SIG-M5 treated with dmso at 0.1 percent for 504 hours (cell line): ENCODE measurements around the gene LRTM2.
"Not testable (repeated sequence)": the region's sequence is repeated elsewhere in the genome, so short reads cannot be mapped to it uniquely, and the experiment has no call there.

Source experiments
- DNase-seq: peaks from one replicate; lab custom pipeline; 2025; ENCODE audit not compliant: unreplicated experiment; lab: John Stamatoyannopoulos, UW

LRTM2 gene

DNA sequence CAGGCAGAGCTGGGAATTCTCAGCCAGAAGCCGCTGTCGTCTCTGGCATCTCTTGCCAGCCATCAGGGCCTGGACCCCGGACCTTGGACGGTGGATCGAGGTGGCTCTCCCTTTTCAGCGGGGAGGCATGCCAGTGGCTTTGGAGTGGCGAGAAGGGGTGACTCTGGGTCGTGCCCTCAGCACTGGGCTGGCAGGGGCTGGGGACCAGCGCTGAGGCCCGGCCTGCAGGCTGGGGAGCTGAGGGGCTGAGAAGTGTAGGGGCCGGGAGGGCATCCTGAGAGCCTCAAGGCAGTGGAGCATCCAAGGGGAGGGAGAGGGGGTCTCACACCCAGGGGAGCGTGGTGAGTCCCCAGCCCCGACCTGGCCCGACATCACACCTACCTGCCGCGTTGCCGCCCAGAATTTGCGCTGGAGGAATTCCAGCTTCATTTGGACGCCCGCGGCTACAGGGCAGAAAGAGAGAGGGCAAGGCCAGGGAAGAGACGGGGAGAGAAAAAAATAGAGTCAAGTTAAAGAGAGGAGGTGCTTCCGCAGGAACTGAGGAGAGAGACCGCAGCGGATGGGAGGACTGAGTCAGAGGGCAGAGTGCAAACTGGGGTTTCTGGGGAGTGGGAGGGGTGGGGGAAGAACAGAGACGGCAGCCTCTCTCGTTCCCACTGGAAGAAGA lies 9.0 kb upstream of the LRTM2 start:
- peak; percentile 97 for DNase-seq

DNA sequence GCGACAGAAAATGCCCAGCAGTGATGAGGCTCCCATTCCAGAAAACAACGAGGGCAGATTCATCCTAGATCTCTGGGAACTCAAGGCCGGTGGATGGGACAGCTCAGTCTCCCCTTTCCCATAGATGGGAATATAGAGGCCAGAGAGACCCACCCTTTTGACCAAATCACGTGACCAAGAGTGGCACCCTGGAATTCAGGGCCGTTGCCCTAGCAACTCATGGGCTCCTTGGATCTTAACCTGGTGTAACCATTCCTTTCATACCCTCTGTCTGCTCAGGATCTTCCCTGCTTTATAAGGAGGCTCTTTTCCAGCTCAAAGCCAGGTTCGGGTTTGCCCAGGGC lies 8.4 kb upstream of the LRTM2 start:
- DNase-seq = peak; percentile 80

DNA sequence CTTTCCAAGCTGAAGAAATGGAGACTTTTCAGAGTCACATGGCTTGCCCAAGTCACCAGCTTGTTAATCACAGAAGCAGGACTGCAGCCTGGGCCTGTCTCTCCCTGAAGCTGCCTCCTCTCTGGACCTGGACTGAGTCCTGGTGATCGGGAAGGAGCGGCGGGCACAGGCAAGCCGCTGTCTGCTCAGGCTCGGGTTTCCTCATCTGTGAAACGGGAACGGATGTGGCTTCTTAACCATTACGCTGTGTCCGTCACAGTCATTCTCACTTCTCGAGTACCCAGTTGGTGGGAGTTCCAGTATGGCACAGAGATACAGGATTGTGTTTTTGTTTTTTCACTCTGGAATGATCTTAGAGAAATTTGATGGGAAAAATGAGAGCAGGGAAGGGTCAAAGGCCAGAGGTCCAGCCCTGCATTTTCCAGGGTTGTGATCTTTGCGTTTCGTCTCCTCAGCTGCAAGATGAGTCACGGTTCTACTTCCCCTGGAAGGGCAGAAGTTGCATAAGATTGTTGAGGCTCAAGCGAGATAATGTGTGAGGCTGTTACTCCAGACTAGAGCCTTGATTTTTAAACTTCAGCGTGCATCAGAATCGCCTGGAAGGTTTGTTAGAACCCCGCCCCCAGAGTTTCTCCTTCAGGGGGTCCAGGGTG lies 7.6 kb upstream of the LRTM2 start:
- DNase-seq = peak; percentile 96

DNA sequence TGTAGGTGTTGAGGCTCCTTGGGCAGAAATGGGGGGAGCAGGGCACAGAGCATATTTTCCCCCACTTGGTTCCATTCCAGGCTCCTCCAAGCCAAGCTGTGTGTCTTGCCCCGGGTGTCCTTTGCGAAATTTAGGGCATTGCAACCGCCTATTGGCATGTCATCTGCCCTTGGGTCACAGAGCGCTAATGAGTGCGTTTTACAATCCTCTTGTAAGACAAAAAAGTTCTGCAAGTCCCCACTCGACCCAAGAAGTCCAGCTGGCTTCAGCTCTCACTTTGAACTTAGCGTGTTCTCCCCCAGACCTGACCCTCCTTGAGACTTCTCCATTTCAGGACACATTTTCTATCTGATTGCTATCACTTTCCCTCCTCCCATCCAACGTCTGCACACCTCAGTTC lies 6.1 kb upstream of the LRTM2 start:
- peak; percentile 57 for DNase-seq

DNA sequence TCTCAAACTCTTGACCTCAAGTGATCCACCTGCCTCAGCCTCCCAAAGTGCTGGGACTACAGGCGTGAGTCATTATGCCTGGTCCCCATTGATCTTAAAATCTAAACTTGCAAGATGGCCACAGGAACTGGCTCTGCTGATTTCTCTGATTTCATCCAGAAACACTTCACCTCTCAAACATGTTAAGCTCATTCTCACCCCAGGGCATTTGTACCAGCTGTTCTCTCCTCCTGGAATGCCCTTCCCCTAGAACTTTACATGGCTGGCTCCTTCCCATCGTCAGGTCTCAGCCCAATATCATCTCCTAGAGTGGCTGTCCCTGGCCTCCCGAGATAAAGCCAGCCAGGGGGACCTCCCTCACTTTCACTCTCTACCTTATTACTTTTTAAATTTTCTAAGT lies 5.3 kb upstream of the LRTM2 start:
- DNase-seq = no peak

DNA sequence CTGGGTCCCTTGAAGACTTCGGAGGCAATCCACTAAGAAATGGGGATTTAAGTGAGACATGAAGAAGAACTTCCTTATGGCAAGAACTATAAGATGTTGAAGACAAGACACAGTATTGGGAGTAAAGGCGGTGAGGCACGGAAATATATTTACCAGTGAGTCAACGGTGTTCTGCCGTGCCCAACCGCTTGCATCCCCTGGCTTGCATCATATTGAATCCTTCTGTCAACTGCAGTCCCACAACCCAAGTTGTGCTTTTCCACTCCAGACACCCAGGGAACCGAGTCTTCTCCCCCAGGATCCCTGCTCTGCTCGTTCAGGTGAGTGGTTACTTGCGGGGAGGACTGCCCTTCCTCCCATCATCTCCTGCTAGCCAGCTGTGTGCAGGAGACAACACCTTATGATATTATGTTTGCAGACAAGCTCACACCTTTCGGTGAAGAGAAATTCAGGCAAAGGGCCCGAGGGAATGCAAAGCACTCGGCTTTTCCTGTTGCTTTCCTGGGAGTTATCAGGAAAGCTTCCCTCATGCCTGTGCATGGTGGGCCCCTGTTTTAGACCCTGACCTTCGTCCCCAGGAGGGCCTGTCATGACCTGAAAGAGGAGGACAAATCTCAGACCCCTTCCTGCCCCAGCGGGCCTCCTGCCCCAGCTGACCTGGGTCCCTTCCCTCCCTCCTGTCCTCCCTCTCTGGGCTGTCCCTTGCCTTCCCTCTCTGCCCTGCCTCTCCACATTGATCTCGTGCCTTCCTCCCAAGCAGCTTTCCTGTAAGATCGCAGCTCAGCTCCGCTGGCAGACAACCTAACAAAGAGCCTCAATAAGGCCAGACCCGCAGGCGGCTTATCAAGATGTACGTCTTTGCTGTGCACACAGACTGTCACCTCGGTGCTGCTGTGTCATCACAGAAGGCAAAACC lies 4.3 kb upstream of the LRTM2 start:
- peak; percentile 80 for DNase-seq

DNA sequence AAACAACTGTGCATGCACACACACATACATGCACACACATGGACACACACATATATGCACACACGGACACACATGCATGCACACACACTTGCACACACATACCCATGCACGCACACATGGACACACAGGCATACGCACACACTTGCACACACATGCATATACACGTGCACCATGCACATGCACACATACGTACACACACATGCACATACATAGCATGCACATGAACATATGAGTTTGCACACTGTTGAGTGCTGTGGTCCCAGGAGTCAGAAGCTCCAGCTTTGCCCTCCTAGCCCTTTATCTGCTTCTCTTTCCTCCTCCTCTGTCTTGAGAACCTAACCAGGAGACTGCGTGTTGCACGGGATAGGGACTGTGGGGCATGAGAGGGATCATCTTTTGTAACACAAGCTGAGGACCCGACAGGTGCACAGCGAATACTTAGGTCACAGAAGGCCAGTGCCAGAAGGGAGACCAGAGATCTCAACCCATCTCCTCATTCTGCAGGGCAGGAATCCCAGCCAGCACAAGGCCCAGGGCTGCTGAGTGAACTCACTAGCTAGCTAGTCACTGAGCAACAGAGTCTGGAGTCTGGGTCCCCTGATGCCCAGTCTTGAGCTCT lies 3.5 kb upstream of the LRTM2 start:
- no peak for DNase-seq

DNA sequence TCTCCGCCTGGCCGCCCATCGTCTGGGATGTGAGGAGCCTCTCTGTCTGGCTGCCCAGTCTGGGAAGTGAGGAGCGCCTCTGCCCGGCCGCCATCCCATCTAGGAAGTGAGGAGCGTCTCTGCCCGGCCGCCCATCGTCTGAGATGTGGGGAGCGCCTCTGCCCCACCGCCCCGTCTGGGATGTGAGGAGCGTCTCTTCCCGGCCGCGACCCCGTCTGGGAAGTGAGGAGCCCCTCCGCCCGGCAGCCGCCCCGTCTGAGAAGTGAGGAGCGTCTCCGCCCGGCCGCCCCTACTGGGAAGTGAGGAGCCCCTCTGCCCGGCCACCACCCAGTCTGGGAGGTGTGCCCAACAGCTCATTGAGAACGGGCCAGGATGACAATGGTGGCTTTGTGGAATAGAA lies 2.4 kb upstream of the LRTM2 start:
- not testable (repeated sequence) for DNase-seq

DNA sequence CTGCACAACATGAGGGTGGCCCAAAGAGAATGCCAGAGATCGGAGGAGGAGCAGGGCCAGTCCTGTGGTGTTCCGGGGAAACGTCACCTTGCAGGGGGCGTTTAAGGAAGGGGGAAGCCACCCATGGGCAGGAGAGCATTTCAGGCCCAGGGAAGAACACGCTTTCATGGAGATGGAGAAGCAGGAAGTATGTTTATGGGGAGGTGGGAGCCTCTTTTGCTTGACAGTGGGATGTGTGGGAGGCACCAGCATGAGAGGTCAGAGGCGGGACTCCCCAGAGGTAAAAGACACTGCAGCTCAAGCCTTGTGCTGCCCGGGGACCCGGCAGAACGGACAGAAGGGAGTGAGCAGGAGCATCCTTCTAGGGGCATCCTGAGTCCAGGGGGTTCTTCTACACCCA lies 1.3 kb upstream of the LRTM2 start:
- DNase-seq = no peak

DNA sequence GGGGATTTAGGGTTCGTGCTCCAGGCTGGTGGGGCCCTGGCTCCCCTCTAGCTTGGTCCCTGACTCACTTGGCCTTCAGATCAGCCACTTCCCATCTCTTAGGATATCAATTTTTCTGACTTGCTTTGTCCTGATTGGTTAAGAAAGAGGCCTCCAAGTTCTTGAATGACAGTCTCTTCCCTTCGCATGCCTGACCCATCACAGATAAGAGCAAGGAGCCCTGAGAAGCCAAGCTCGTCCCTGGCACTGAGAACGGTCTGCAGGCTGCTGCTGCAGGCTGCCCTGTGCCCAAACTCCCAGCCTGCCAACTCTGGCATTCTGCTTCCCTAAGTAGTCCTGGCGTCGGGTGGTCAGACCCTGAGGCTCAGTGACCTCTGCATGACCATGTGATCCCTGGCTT lies 794 bp upstream of the LRTM2 start:
- DNase-seq = peak; percentile 27

DNA sequence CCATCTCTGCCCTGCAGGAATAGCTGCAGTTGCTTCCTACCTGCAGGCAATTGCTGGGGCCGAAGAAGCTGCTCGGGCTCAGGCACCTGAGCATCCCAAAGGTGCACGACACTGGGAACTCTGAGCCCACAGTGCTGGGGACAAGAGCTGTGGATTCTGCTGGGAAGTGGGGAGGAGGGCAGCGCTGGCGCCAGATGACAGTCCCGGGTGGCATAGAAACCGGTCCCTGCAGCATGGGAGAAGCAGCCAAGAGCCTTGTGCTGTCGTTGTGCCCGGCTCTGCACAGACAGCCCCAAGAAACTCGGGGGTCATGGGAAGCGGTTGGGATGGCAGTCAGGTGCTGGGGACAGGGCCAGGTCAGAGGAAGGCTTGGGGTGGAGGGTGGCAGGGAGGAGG lies 529 bp downstream of the LRTM2 start:
- no peak for DNase-seq

DNA sequence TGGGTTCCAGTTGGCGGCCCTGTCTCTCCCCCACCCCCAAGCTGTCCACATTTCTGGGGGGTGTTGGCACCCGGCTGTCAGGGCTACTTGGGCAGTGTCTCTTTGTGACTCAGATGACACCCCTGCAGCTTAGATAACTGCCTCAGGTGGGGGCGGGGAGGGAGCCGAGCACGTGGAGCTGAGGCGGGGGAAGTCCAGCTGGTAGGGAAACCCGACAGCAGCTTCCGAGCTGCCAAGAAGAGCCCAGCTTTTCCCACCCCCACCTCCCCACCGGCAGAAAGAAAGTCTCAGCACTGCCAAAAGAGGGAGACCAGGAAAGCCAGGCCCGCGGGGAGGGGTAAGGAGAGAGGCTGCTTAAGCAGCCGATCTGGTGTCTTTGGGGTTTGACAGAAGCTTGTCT lies 1.4 kb downstream of the LRTM2 start:
- no peak for DNase-seq

DNA sequence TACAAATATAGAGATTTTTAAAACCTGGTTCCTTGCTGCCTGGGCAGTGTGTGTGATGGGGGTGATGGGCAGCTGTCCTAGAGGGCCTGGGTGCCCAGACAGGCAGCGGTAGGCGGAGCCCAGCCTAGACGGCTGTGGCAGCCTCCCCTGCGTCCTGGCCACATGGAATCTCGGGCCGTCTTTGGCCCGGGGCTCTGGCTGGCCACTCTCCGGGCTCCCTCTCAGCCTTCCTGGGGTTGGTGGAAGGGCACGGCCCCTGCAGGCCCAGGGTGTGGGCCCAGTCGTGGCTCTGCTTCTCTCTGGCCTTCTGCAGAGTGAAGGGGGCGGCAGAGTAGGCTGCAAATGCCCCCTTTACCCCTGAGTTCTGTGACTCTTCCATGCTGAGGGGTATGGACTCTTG lies 2.3 kb downstream of the LRTM2 start:
- no peak for DNase-seq

DNA sequence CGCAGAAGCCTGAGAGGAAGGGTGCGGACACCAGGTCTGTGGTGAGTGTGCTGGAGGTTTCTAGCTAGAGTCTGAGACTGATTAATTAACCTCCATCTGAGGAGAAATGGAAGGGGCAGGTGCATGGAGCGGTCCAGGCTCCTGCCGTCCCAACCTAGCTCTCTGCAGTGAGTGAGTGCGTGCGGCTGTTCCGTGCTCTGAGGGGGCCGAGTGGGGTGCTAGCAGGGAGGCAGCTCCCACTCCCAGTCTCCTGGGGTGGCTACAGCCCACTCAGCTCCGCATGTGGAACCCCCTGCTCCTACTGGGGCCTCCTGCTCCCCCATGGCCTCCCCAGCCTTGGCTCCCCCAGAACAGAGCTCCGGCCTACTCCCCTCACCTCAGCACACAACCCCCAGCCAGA lies 2.9 kb downstream of the LRTM2 start:
- no peak for DNase-seq

DNA sequence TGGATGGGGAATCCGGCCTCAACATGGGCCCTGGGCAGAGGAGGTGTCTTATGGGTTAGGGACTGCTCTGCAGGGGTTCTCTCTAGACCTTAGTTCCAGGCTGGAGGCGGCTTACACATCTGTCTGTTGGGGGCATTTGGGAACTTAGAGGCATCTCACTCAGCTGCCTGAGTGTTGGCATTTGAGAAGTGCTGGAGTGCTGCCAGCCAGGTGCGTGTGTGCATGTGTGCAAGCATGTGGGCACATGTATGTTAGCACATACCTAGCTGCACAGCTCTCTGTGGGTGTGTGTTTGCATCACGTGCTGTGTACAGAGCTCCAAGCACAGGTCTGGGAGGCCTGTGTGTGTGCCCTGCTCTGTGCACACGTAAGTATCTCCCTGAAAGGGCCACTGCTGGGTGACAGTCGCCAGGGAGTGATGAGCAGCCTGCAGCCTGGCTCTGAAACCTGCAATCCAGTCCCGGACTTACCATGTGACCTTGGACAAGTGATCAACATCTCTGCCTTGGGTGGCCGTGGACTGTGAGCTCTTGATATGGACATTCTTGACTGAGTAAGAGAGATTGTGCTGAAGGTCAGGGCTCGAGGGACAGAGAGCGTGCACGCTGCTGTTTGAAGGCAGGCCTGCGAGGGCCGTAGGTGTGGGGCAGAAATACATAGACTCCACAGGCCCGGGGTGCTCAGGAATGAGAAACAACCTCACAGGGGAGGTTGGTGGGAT lies 5.2 kb downstream of the LRTM2 start:
- DNase-seq = no peak

DNA sequence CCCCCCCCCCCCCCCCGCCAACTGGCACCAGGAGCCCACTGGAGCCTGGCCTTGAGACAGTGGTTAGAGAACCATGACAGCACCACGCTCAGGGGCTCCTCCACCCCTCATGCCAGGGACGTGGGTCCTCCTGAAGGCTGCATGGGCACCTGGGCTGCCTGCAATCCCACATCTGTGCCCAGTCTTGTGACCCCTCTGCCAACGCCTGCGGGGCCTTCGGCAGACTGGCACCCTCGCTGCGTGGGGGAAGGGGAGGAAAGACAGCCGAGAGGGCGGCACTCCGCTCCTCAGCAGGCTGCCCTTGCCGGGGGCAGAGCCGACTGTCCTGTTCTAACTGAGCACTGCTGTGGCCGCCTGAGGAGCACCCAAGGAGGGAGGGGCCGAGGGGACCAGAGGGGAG lies 6.0 kb downstream of the LRTM2 start:
- no peak for DNase-seq

DNA sequence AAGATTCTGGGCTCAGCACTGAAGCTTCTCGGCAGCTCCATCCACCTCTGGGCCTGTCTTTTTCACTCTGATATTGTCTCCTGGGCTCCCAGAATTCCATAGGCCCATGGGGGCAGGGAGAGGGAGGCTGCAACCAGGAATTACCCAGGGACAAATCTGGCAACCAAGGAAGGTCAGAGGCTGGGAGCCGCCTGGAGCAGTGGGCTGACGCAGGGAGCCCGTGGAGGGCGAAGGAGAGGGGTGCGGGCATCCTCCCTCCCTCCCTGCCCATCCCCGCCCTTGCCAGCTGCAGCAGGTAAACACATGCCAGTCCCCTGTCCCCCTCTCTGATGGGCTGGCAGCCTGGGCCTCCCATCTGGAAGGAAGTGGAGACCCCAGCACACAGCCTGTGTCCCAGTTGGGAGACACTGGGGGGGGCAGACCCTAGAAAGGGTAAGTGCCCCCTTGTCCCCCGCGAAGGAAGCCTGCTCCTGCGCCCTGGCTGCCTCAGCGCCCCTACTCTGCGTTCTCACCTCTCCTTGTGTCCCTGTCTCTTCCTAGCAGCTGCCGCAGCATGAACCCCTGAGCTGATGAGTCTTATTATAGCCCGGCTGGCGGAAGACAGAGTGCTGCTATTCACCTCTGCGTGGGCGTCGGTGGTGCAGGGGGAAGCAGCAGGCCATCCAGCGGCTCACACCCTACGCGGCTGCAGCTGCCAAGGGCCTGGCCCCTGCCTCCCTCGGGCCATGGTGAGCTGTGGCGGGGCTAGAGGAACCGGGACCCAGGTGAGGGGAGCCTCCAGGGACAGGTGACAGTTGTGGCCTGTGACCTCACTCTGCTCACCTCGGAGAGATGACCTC lies 6.7 kb downstream of the LRTM2 start:
- DNase-seq = no peak

DNA sequence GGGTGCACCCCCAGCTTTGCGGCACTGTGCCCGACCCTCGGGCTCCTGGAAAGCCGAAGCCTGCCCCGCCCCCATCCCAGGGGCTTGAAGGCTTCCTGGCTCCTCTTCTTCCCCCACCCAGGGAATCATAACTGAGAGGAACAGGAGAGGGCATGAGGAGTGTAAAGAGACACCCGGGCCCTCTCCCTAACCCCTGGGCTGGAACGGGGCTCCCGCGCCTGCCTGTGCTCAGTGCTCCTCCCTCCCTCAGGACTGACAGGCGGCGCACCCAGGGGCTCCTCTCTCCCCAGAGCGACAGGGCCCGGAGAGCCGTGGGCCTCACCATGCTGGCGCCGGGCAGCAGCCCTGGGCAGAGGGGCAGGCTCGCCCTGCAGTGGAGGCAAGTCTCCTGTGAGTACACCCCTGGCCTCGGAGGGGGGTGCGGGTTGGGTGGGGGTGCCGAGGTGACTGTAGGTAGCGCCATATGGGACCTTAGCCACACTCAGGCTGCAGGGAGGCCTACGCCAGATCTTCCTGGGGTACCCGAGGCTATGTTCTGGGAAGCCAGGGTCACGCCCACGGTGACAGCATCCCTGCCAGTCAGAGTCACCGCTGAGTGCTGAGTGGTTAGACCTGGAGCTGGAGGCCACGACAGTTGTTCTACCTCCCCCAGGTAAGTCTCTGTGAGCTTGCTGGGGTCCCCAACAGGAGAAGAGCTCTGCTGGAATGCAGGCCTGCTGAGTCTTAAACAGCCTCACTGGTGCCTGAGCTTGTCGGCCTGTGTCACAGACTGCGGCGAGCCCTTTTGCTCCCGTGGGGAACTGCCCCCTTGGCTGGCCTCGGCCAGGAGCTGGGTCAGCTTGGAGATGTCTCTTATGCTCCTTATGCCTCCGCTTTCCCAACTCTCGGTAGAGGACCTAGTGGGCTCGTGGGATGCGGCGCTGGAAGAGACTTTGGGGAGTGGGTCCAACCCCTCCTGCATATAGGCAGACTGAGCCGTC lies 7.8 kb downstream of the LRTM2 start:
- DNase-seq = no peak

DNA sequence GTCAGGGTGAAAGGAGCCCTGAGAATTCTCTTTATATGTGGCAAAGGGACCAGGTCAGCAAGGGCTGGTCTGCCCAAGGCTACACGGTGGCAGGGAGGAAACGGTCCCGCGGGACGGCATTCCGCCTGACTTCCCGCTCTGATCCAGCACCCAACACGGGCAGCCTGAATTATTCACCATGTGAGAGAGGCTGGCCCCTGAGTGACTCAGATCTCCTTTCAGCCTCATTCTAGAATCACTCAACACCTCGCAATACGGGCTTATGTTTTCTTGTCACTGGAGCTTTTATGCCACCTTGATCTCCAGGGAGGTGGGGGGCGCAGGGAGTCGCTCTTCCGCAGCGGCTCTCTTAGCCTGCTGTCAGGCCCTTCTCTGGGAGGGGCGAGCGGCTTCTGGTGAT lies 8.5 kb downstream of the LRTM2 start:
- no peak for DNase-seq
